ENCODE measurements around the gene CASP10. TPM values are rescaled to one million over a fixed set of nuclear protein-coding genes. Genes with fewer than 3 reads are reported as not detected.
A peak's percentile ranks its signal among the peaks of the same experiment; 100 is the strongest.
"Not testable (repeated sequence)": the region's sequence is repeated elsewhere in the genome, so short reads cannot be mapped to it uniquely, and the experiment has no call there.

Gene CASP10
- total RNA-seq, 4 donors from 2014 or later = 2.4 to 7.3 (median 3.6) TPM

GRCh38 chr2:201138401-201138970 is 44.5 kb upstream of the CASP10 start:
- TF ChIP-seq CTCF (IDR thresholded peaks at IDR 0.05 in 4 of 5, conservative IDR thresholded peaks at IDR 0.05 in 1 of 5) (no peak), POLR2A (IDR thresholded peaks at IDR 0.05) (no peak)
- in situ Hi-C loops (cut with MboI; ENCODE audit: low sequenced_read_pairs in 4 of 4) = no loop called here
- H3K4me1 ChIP-seq = peaks cover 28 to 52% of the 10 kb centered on the region in 2 donors
- peak overlapping the region in 3 of 4 donors; percentile 13 to 97 (median 81) for H3K27ac ChIP-seq
- H3K36me3 ChIP-seq = peaks cover 3 to 78% of the 10 kb centered on the region in 2 donors
- no peaks in the 10 kb centered on the region for H3K27me3 ChIP-seq
- intact Hi-C loops (cut with DNase I; ENCODE audit: low total_unique reads) = no loop called here
- no peak overlapping the region for H3K4me3 ChIP-seq
- no peaks in the 10 kb centered on the region for H3K9me3 ChIP-seq
- ATAC-seq (no peak), DNase-seq (no peak)

- H3K4me3 ChIP-seq; in situ Hi-C loops (cut with MboI; ENCODE audit: low sequenced_read_pairs in 4 of 4); H3K27me3 ChIP-seq; intact Hi-C loops (cut with DNase I; ENCODE audit: low total_unique reads); H3K9me3 ChIP-seq; DNase-seq; ATAC-seq: not testable (repeated sequence)
- Histone ChIP-seq H3K36me3 (peaks cover 3 to 84% of the 10 kb centered on the region in 2 donors), H3K4me1 (peaks cover 29 to 54% of the 10 kb centered on the region in 2 donors), H3K27ac (peak overlapping the region; percentile 13 to 81 (median 32))
Observed at GRCh38 chr2:201138986-201139781, 43.8 kb upstream of the CASP10 start.

- Histone ChIP-seq H3K4me1 (peaks cover 38 to 58% of the 10 kb centered on the region in 2 donors), H3K4me3 (no peak overlapping the region), H3K9me3 (no peaks in the 10 kb centered on the region), H3K27ac (peak overlapping the region; percentile 19 to 81 (median 43)), H3K27me3 (no peaks in the 10 kb centered on the region), H3K36me3 (peaks cover 3 to 92% of the 10 kb centered on the region in 2 donors)
- TF ChIP-seq CTCF (IDR thresholded peaks at IDR 0.05 in 4 of 5, conservative IDR thresholded peaks at IDR 0.05 in 1 of 5) (no peak), POLR2A (IDR thresholded peaks at IDR 0.05) (no peak)
- in situ Hi-C loops (cut with MboI; ENCODE audit: low sequenced_read_pairs in 4 of 4) (no loop called here), intact Hi-C loops (cut with DNase I; ENCODE audit: low total_unique reads) (no loop called here)
- ATAC-seq (no peak), DNase-seq (no peak)
Observed at GRCh38 chr2:201139836-201140604, 42.9 kb upstream of the CASP10 start.

GRCh38 chr2:201144101-201145051 is 38.6 kb upstream of the CASP10 start:
- Histone ChIP-seq H3K27me3 (no peaks in the 10 kb centered on the region), H3K4me1 (peaks cover 34 to 73% of the 10 kb centered on the region in 2 donors), H3K27ac (peak overlapping the region; percentile 1 to 81 (median 70)), H3K4me3 (no peak overlapping the region), H3K9me3 (no peaks in the 10 kb centered on the region), H3K36me3 (peaks cover 0 to 92% of the 10 kb centered on the region in 2 donors)
- DNase-seq = no peak
- intact Hi-C loops (cut with DNase I; ENCODE audit: low total_unique reads) = no loop called here
- in situ Hi-C loops (cut with MboI; ENCODE audit: low sequenced_read_pairs in 4 of 4) = no loop called here
- TF ChIP-seq CTCF (IDR thresholded peaks at IDR 0.05 in 4 of 5, conservative IDR thresholded peaks at IDR 0.05 in 1 of 5) = no peak
- no peak for TF ChIP-seq POLR2A (IDR thresholded peaks at IDR 0.05)
- peak; percentile 91 for ATAC-seq

All from gastrocnemius medialis (tissue), 4 donors.